GM19035 (cell line): Measurements from ENCODE around the gene RPL5.
"Not testable (repeated sequence)": the region's sequence is repeated elsewhere in the genome, so short reads cannot be mapped to it uniquely, and the experiment has no call there.

Experiments used
- ATAC-seq: cut with Tn5 transposase; IDR thresholded peaks from one replicate; pipeline ENCODE4 v1.9.1; 2021; ENCODE audit not compliant: unreplicated experiment

Gene RPL5

GRCh38 chr1:92831762-92832536, at the start of gene RPL5:
Gene RPL5 (plus strand): TSS chr1:92832040. CDS start chr1:92832115, 75 bp downstream.
- peak; percentile 87 for ATAC-seq

- ATAC-seq: not testable (repeated sequence)
These were observed 48.3 kb upstream of the RPL5 start for GRCh38 chr1:92783550-92783949.

- peak; percentile 2 for ATAC-seq
These were observed 47.7 kb upstream of the RPL5 start for GRCh38 chr1:92784021-92784638.

- peak; percentile 95 for ATAC-seq
These were observed 47.0 kb upstream of the RPL5 start, which contains the start of gene EVI5 for GRCh38 chr1:92784639-92785500. Gene EVI5 (minus strand): TSS chr1:92785108. CDS start chr1:92736546, 48,562 bp downstream.

- no peak for ATAC-seq
These were observed 45.5 kb upstream of the RPL5 start for GRCh38 chr1:92786111-92786901.

- ATAC-seq: no peak
These were observed 41.8 kb upstream of the RPL5 start for GRCh38 chr1:92790081-92790480.

GRCh38 chr1:92790867-92791266, 41.0 kb upstream of the RPL5 start:
- no peak for ATAC-seq

GRCh38 chr1:92791487-92792066, 40.3 kb upstream of the RPL5 start:
- ATAC-seq: no peak

- no peak for ATAC-seq
These were observed 39.5 kb upstream of the RPL5 start for GRCh38 chr1:92792340-92792782.

GRCh38 chr1:92795166-92795565, 36.7 kb upstream of the RPL5 start:
- ATAC-seq: no peak

GRCh38 chr1:92797297-92797696, 34.5 kb upstream of the RPL5 start:
- no peak for ATAC-seq

GRCh38 chr1:92797961-92798360, 33.9 kb upstream of the RPL5 start:
- ATAC-seq: no peak

- no peak for ATAC-seq
These were observed 28.5 kb upstream of the RPL5 start for GRCh38 chr1:92803140-92803887.

- no peak for ATAC-seq
These were observed 27.1 kb upstream of the RPL5 start for GRCh38 chr1:92804721-92805201.

GRCh38 chr1:92805216-92805615, 26.6 kb upstream of the RPL5 start:
- ATAC-seq: no peak

- no peak for ATAC-seq
These were observed 23.5 kb upstream of the RPL5 start for GRCh38 chr1:92808381-92808780.

GRCh38 chr1:92816732-92817131, 15.1 kb upstream of the RPL5 start:
- no peak for ATAC-seq

- ATAC-seq: no peak
These were observed 14.6 kb upstream of the RPL5 start for GRCh38 chr1:92817137-92817697.
